Measurements from ENCODE around the gene SH3RF1. TPM values are rescaled to one million over a fixed set of nuclear protein-coding genes. Genes with fewer than 3 reads are reported as not detected.

SH3RF1 gene
- total RNA-seq, 1 experiment from 2014 or later, result 4.4 TPM

- DNase-seq (ENCODE audit: extremely low read depth, low read depth), result no peak
Measured at GRCh38 chr4:169231647-169232262, 39.0 kb downstream of the SH3RF1 start.

- DNase-seq (ENCODE audit: extremely low read depth, low read depth), result peak; percentile 7
Measured at GRCh38 chr4:169229571-169230028, 41.2 kb downstream of the SH3RF1 start.

- no peak for DNase-seq (ENCODE audit: extremely low read depth, low read depth)
Measured at GRCh38 chr4:169228076-169228475, 42.7 kb downstream of the SH3RF1 start.

GRCh38 chr4:169226565-169226964, 44.2 kb downstream of the SH3RF1 start:
- no peak for DNase-seq (ENCODE audit: extremely low read depth, low read depth)

- DNase-seq (ENCODE audit: extremely low read depth, low read depth), result no peak
Measured at GRCh38 chr4:169225812-169226211, 44.9 kb downstream of the SH3RF1 start.

- peak; percentile 41 for DNase-seq (ENCODE audit: extremely low read depth, low read depth)
Measured at GRCh38 chr4:169225058-169225751, 45.6 kb downstream of the SH3RF1 start.

GRCh38 chr4:169222761-169223160, 48.0 kb downstream of the SH3RF1 start:
- DNase-seq (ENCODE audit: extremely low read depth, low read depth), result no peak

- no peak for DNase-seq (ENCODE audit: extremely low read depth, low read depth)
Measured at GRCh38 chr4:169221662-169222061, 49.1 kb downstream of the SH3RF1 start.

GRCh38 chr4:169220854-169221411, 49.8 kb downstream of the SH3RF1 start:
- DNase-seq (ENCODE audit: extremely low read depth, low read depth), result no peak

GRCh38 chr4:169220447-169220846, 50.3 kb downstream of the SH3RF1 start:
- DNase-seq (ENCODE audit: extremely low read depth, low read depth), result no peak

GRCh38 chr4:169219440-169219839, 51.3 kb downstream of the SH3RF1 start:
- DNase-seq (ENCODE audit: extremely low read depth, low read depth), result no peak

GRCh38 chr4:169215656-169216055, 55.1 kb downstream of the SH3RF1 start:
- no peak for DNase-seq (ENCODE audit: extremely low read depth, low read depth)

GRCh38 chr4:169212981-169213380, 57.8 kb downstream of the SH3RF1 start:
- DNase-seq (ENCODE audit: extremely low read depth, low read depth), result no peak

- no peak for DNase-seq (ENCODE audit: extremely low read depth, low read depth)
Measured at GRCh38 chr4:169210504-169211118, 60.1 kb downstream of the SH3RF1 start.

- DNase-seq (ENCODE audit: extremely low read depth, low read depth), result no peak
Measured at GRCh38 chr4:169209388-169209883, 61.3 kb downstream of the SH3RF1 start.

- no peak for DNase-seq (ENCODE audit: extremely low read depth, low read depth)
Measured at GRCh38 chr4:169208516-169208915, 62.2 kb downstream of the SH3RF1 start.

GRCh38 chr4:169208090-169208455, 62.7 kb downstream of the SH3RF1 start:
- no peak for DNase-seq (ENCODE audit: extremely low read depth, low read depth)

- no peak for DNase-seq (ENCODE audit: extremely low read depth, low read depth)
Measured at GRCh38 chr4:169207436-169208089, 63.2 kb downstream of the SH3RF1 start.

GRCh38 chr4:169205744-169206080, 65.0 kb downstream of the SH3RF1 start:
- no peak for DNase-seq (ENCODE audit: extremely low read depth, low read depth)

GRCh38 chr4:169205075-169205743, 65.5 kb downstream of the SH3RF1 start:
- DNase-seq (ENCODE audit: extremely low read depth, low read depth), result no peak

- no peak for DNase-seq (ENCODE audit: extremely low read depth, low read depth)
Measured at GRCh38 chr4:169203891-169204290, 66.9 kb downstream of the SH3RF1 start.
